Measurements from ENCODE around the gene RELN.
"Not testable (repeated sequence)": the region's sequence is repeated elsewhere in the genome, so short reads cannot be mapped to it uniquely, and the experiment has no call there.

RELN gene

DNA sequence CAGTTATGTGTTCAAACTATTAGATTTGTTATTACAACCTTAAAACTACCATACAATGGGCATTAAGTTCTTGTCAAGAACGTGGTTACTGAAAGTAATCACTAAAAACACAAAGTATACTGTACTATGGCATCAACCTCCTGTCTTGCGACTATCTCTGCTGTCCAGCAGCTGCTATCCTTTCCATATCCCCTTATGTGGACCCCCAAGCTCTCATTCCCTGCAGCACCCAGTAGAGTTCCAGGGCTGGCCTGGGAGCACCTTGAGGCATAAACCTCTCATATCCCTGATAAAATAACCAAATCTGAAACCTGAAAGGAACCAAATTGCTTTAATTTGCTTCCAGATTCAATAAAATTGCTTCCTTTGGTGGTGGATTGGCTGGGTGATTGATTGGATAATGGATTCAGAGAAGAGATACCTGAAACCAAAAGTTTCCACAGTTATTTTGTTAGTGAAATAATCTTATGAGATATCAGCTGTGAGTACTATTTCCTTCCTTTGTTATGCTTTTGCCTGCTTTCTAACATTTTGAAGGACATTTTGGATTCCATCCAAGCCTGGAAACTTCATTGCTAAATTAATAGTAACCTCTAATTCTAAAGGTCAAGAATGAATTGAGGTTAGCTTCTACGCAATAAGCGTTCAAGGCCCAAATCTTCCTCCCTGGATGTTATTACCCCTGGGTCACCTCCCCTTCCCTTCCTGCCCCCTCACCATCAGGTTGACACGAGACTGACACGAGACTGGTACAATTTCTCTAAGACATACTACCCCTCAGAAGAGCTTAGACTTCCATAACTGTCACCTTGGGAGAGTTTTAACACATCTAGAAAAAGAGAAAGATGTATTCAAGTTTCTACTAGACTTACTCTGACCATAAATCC is 48.8 kb downstream of the RELN start:
- DNase-seq, result no peak

DNA sequence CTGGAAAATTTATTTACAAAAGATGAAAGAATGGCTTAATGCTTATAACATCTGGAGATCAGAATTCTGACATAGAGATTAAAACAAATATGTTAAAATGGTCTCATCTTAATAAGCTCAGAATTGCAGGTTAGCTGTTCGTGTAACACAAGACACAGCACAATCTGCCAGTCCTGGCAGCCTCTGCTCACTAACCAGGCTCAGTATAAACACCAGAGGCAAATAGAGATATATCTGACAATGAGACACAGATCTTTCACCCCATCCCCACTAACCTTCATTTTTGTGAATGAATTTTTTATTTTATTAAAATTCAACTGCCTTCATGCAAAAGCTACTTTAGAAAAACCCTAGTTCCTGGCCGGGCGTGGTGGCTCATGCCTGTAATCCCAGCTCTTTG is 51.8 kb downstream of the RELN start:
- no peak for DNase-seq

- DNase-seq, result no peak
Observed at GRCh38 chr7:103936558-103936957, 52.9 kb downstream of the RELN start.

- DNase-seq, result no peak
Observed at GRCh38 chr7:103934508-103934907, 55.0 kb downstream of the RELN start.

- DNase-seq, result no peak
Observed at GRCh38 chr7:103932389-103932788, 57.1 kb downstream of the RELN start.

- DNase-seq, result no peak
Observed at GRCh38 chr7:103929901-103930311, 59.6 kb downstream of the RELN start.

DNA sequence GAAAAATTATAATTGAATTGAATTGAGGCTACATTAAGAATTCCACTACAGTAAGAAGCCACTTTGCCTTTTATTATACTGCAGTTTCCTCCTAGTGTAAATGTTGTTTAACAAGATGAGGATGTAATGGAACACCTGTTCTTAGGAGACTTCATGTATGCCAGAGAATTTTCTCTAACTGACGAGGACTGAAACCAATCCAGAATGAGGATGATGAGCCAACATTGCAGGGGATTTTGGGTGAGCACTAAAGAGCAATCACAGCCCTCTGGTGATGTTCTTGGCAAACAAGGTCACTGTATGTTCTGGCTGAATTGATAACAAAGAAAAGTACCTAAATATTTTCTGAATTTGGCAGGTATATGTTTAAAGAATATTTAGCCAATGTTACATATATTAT is 60.9 kb downstream of the RELN start:
- no peak for DNase-seq

- no peak for DNase-seq
Observed at GRCh38 chr7:103924184-103924583, 65.3 kb downstream of the RELN start.

DNA sequence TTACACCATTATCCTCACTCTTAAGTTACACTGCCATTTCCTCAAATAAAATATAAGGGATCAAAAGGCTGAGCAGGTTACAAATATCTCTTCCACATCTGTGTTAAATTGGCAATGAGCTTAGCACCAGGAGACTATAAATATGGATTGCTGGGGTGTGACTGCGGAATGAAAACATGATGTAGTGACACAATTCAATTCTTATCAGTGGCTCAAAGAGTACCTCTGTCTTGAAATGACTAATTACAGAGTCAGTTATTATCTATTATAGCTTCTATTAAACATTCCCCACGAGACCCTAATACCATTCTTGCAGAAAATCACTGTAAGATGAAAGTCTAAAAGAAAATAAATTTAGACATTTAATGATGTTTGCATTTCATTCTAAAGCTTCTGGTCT is 67.1 kb downstream of the RELN start:
- DNase-seq, result no peak

GRCh38 chr7:103921692-103922091 is 67.8 kb downstream of the RELN start:
- DNase-seq, result no peak

- DNase-seq, result no peak
Observed at GRCh38 chr7:103919272-103919868, 70.1 kb downstream of the RELN start.

DNA sequence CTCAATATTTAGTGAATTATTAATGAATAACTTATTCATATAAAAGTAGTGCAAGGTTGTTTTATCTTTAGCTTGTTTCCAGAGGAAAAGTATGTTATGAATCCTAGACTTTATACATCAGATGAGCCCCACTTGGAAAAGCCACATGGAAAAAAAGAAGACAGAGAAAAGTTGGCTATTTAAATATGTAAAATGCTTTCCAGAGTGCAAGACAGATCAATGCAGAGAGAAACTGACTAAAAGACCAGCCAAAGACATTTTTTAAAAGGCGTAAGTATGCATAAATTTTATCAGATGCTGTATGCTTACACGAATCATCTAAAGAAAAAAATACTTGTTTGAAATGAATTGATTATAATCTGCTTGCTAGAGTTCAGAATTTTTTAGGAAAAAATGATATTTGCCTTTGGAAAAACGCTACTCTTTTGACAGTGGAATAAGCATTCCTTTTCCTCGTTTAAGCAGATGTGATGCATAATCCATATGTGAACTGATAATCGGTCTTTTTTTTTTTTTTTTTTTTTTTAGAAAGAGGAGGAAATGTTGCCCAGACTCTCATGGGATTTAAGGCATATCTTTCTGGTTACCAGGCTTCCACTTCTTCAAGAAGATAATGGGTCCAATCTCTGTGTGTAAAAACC is 70.7 kb downstream of the RELN start:
- DNase-seq, result no peak

DNA sequence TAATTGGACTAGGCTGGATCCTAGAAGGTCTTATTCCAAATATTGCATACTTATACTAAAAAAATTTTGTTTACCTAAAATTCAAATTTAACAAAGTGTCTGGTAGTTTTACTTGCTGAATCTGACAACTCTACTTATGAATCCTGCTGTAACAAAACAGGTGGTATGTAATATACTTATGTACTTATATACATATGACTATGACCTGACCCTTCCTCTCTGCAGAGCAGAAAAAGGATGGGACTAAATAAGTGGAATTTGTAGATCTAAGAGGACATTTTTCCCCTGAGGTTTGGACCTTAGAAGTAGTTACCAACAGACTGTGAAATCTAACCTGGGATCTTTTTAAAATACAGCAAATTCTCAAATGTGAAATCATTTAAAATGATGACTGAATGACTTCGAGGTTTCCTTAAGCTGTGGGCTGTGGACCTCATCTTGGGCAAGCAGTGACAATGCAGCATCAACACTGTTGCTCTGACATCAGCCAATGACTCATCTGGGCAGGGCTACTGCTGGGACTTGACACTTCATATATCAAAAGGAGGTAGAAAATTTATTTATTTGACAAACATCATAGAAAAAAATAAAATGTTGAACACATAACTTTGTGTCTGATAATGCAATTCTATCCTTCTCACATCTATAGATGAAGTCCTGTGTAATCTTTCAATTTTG is 73.6 kb downstream of the RELN start:
- DNase-seq, result no peak

GRCh38 chr7:103914147-103914899 is 75.1 kb downstream of the RELN start:
- DNase-seq, result no peak

GRCh38 chr7:103912891-103913605 is 76.4 kb downstream of the RELN start:
- DNase-seq, result no peak

DNA sequence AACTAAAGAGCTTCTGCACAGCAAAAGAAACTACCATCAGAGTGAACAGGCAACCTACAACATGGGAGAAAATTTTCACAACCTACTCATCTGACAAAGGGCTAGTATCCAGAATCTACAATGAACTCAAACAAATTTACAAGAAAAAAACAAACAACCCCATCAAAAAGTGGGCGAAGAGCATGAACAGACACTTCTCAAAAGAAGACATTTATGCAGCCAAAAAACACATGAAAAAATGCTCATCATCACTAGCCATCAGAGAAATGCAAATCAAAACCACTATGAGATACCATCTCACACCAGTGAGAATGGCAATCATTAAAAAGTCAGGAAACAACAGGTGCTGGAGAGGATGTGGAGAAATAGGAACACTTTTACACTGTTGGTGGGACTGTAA is 78.4 kb downstream of the RELN start:
- DNase-seq, result not testable (repeated sequence)

DNA sequence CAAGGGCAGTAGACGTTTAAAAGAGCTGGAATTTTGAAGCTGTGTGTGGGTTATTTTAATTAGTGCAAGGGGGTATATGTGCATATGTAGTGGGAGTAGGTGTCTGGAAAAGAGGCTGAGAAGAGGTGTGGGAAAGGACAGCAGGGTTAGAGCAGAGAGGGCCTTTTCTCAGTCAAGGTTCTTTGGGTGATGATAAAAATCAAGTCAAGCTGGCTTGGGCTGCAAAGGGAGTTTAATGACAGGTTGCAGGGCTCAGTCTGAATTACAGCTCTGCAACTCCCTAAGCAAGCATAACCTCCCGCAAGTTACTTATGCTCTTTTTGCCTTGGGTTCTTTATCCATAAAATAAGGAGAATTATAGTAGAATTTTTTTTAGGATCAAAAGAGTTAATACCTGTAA is 83.5 kb downstream of the RELN start:
- DNase-seq, result no peak

DNA sequence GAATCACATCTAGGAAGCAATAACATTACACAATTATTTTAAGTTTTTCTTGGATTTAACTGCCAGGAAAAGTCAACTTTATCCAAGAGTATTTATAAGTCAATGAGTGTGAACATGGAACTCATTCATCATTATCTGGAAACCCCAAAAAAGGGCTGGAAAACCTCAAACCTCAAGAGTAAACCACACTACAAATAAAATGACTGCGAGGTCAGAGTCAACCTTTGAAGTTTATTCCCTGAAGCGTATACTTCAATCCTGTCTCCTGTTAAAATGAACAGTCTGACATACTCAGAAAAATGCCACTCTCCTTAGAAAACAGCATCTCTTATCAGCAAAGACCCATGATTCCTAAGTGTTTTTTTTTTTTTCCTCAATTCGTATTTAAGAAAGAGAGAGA is 86.5 kb downstream of the RELN start:
- no peak for DNase-seq

GRCh38 chr7:103896826-103897225 is 92.6 kb downstream of the RELN start:
- DNase-seq, result not testable (repeated sequence)

GRCh38 chr7:103894656-103895596 is 94.5 kb downstream of the RELN start:
- no peak for DNase-seq

DNA sequence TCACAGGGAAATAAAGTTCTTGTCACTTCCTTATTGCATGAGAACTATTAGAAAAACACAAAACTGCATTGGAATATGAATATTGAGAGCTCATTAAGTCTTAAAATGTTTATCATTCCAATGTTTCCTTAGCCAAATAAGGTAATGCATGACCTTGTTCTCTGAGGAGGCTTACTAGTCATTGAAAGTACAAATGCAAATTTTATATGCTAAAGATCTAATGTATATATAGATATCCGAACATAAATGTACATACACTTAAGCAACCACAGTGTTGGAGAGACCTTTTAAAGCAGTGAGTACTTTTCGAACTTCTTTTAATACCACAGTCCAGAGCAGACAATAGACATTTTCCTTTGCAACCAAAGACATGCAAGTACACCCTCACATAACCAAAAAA is 96.1 kb downstream of the RELN start:
- no peak for DNase-seq
